AG09319 (cell line): ENCODE data around the gene HHIP.

Experiments
- DNase-seq: peaks from one replicate; pipeline ENCODE4 v3.0.0-alpha.2; 2010; ENCODE audit warnings: low read depth; ENCODE audit errors: extremely low read depth
- TF ChIP-seq, protein P1 (sequence below): IDR thresholded peaks from 2 replicates; pipeline ENCODE4 v1.5.1; 2011; ENCODE audit warnings: low read depth, mild to moderate bottlenecking, inconsistent platforms, low read length, moderate library complexity

HHIP gene

DNA sequence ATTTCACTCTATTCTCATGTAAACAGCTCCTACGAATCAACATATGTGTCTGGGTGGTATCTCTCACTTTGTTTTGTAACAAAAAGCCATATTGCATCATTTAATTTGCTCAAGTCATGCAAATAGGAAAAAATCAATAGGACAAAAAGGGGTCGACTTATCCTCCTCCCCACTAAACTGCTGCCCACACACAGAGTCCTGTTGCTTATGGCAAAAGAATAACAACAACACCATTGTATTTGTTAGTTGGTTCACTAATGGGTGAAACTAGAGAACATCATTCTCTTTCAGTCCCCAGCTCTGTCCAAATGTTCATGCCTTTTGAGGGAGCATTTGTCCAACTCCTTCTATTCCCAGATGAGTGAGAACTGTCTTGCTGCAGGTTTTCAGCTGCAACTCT is 2.1 kb downstream of the HHIP start:
- DNase-seq, result no peak
- TF ChIP-seq, protein P1, sequence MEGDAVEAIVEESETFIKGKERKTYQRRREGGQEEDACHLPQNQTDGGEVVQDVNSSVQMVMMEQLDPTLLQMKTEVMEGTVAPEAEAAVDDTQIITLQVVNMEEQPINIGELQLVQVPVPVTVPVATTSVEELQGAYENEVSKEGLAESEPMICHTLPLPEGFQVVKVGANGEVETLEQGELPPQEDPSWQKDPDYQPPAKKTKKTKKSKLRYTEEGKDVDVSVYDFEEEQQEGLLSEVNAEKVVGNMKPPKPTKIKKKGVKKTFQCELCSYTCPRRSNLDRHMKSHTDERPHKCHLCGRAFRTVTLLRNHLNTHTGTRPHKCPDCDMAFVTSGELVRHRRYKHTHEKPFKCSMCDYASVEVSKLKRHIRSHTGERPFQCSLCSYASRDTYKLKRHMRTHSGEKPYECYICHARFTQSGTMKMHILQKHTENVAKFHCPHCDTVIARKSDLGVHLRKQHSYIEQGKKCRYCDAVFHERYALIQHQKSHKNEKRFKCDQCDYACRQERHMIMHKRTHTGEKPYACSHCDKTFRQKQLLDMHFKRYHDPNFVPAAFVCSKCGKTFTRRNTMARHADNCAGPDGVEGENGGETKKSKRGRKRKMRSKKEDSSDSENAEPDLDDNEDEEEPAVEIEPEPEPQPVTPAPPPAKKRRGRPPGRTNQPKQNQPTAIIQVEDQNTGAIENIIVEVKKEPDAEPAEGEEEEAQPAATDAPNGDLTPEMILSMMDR, result no peak

DNA sequence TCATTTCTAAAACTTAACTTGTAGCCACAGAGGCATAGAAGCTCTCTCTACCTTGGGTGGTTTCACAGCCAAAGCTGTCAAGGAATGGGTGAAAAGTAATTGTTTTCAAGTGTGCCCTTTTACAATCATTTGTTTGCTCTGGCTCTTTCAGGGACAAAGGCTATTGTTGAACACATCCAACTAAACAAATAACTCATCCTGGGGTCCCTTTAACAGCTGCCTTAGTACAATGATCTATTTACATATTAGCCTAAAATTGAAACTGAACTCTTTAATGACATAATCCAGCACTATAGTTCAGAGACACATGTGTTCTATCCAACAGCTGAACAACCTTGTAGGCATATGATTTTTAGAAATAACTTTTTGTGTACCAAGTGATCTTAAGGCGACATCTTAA is 3.7 kb downstream of the HHIP start:
- TF ChIP-seq, protein P1, result no peak
- no peak for DNase-seq

DNA sequence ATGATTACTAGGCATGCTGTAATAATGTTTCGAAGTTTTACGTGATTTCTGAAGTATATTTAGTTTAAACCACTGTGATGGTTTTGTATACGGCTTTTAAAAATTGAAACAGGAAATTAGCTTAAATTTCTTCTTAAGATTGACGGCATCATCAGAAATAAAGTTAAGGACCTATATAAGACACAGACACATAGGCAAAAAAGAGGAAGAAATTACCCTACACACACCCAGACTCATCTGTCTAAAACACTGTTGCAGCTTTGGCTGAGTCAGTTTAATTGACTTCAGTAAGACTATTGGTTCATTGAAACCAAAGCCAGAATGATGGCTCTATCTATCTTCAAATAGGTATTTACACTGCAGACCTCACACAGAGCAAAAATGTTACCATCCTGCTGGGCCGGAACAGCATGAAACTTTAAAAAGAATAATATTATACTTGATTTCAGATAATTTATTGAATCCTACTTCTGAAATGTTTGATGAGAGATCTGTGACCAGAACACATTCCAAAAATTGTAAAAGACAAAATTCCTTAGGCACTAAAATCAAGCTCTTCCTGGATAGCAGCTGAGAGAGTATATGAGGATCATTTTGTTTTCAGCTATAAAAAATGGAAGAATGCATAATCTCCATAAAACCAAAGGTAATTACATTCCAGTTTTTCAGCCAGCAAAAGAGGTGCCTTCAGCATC is 4.5 kb downstream of the HHIP start:
- no peak for DNase-seq
- TF ChIP-seq, protein P1, result no peak

DNA sequence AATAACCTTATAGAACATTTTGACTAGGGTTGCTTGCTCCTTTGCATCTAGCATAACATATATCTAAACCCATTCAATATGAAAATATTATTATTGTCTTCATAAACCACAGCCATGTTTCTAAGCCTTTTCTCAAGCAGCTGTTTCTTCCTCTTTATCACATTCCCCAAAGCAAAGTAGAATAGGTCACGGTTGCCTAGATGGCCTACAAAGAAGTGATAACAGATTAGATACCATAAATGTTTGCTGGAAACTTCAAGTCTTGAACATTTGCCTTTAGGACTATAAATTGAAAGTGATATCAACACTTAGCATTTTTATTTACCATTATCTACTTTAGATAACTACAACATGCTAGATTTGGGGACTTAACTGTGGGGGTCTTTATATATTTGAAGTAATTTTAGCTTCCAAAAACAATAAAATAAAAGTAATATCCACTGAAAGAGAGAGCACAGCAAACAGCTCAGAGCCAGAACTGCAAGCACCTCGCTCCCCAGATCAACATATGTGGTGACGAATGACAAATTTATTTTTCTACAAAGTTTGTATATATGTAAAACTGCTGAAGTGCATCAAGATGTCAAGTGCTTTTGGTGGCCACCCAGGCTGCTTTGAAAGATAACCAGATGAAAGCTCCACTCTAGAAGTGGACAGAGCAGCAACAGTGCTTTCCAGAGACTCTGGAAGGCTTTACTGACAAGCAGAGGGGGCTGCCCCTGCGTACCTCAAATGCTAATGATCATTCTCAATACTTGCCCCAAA is 8.0 kb downstream of the HHIP start:
- DNase-seq, result no peak
- TF ChIP-seq, protein P1, result no peak

DNA sequence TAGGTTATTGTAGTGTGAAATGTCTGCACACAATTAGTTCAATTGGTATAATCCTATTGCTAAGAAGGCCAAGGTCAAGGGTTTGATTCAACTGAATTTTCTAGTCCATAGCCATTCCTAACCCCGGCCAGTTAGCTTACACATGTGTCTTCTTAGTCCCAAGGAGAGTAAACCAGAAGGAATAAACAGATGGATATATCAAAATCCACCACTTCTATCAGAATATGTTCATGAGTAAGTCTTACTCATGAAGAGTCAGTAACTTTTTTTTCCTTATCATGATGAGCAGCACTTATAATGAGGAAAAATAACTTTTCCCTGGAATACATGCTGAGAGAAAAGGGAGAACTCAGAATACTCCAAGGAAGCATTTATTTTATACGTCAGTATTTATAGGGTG is 9.5 kb downstream of the HHIP start:
- TF ChIP-seq, protein P1, result no peak
- no peak for DNase-seq

DNA sequence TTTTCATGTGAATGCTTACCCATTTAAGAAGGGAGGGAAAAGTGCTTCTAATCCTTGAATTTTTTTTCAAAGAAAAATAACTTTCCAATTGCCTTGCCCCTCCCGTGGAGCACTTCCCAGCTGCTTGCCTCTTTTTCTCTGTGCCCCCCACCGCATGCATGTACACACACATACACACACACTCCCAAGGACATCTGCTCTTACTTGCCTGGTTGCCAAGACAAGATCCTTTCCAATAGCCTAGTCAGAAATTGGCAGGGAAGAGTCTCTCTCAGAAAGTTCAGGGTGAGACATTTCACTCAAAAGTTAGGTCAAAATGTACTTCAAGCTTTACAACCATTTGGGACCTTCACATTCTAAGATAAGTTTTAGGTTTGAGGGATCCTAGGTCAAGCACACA is 10.9 kb downstream of the HHIP start:
- TF ChIP-seq, protein P1, result no peak
- DNase-seq, result no peak

DNA sequence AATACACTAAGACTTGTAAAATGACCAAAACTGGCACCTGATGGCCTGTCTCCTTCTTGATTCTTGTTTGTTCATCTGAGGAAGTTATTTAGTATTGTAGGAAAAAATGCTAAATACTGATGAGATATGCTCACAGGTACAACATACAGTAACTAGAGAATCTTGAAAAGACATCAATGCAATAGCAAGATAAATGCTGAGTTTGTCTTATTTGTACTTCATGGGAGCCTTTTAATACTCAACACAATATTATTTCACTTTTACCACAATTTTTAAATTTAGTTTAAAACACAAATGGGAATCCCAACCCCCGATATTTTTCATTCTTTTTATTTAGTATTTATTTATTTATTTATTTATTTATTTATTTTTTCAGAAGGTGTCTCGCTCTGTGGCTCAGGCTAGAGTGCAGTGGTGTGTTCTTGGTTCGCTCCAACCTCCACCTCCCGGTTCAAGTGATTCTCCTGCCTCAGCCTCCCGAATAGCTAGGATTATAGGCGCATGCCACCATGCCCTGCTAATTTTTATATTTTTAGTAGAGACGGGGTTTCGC is 12.1 kb downstream of the HHIP start:
- TF ChIP-seq, protein P1, result no peak
- DNase-seq, result no peak
